Activated CD4-positive, alpha-beta memory T cell treated with anti-CD3 and anti-CD28 coated beads for 36 hours (primary cell): ENCODE data around the gene NPIPA7. TPM values are rescaled to one million over a fixed set of nuclear protein-coding genes. Genes with fewer than 3 reads are reported as not detected.
"Not testable (repeated sequence)": the region's sequence is repeated elsewhere in the genome, so short reads cannot be mapped to it uniquely, and the experiment has no call there.

Experiments
- CTCF ChIA-PET: fragments of 350-600 bp; sonication (Branson Sonifier 250); formaldehyde crosslinking; loops from one replicate; lab custom pipeline; 2021; ENCODE audit warnings: antibody characterized with exemption, inconsistent platforms; lab: Charles Lee
- POLR2A ChIA-PET: fragments of 350-600 bp; sonication (Branson Sonifier 250); formaldehyde crosslinking; loops from one replicate; lab custom pipeline; 2021; ENCODE audit warnings: antibody characterized with exemption; lab: Charles Lee
- DNase-seq: peaks from one replicate; pipeline ENCODE4 v3.0.0-alpha.2; 2020
- H3K27ac Mint-ChIP-seq: one replicate; pipeline ENCODE4 v1.8.0; 2021; ENCODE audit warnings: mixed read lengths
- H3K27me3 Mint-ChIP-seq: one replicate; pipeline ENCODE4 v1.8.0; 2021; ENCODE audit warnings: mixed read lengths
- H3K36me3 Mint-ChIP-seq: one replicate; pipeline ENCODE4 v1.8.0; 2021; ENCODE audit warnings: mixed read lengths
- H3K4me1 Mint-ChIP-seq: one replicate; pipeline ENCODE4 v1.8.0; 2021; ENCODE audit warnings: low read depth, mixed read lengths
- H3K4me3 Mint-ChIP-seq: one replicate; pipeline ENCODE4 v1.8.0; 2021; ENCODE audit warnings: mild to moderate bottlenecking, mixed read lengths
- H3K9me3 Mint-ChIP-seq: one replicate; pipeline ENCODE4 v1.8.0; 2021; ENCODE audit warnings: mixed read lengths
- intact Hi-C: fragments of 100-400 bp; cut with micrococcal nuclease; formaldehyde crosslinking; loops from one replicate; pipeline ENCODE4 v1.15.1; 2023
- microRNA-seq: library from miRNA; unstranded; fragments of <30 nt; microRNA quantifications from one replicate; pipeline ENCODE4 v1.2.0, GENCODE V29; 2022; ENCODE audit warnings: borderline number of aligned reads, borderline microRNAs expressed, borderline replicate concordance
- total RNA-seq, 2 experiments: library from RNA; stranded (reverse); gene quantifications; one replicate each; pipeline ENCODE4 v1.2.3, GENCODE V29; 2021

Gene NPIPA7
- total RNA-seq, 2 experiments from 2014 or later, result 3.4 to 3.8 TPM

GRCh38 chr16:16434711-16435110, 55.8 kb downstream of the NPIPA7 start:
- H3K4me3 Mint-ChIP-seq, CTCF ChIA-PET, intact Hi-C loops, H3K27ac Mint-ChIP-seq, H3K27me3 Mint-ChIP-seq, POLR2A ChIA-PET, H3K9me3 Mint-ChIP-seq, H3K36me3 Mint-ChIP-seq, DNase-seq, H3K4me1 Mint-ChIP-seq: not testable (repeated sequence)

- DNase-seq, H3K4me3 Mint-ChIP-seq, H3K36me3 Mint-ChIP-seq, intact Hi-C loops, H3K4me1 Mint-ChIP-seq, H3K27me3 Mint-ChIP-seq, H3K9me3 Mint-ChIP-seq, POLR2A ChIA-PET, H3K27ac Mint-ChIP-seq, CTCF ChIA-PET: not testable (repeated sequence)
Observed at GRCh38 chr16:16441401-16441800, 62.5 kb downstream of the NPIPA7 start.

Small RNAs within 50 kb of the gene (microRNA-seq; reads per million reads assigned to microRNA genes)
- gene MIR6511A3 (not detected), gene MIR6770-2 (not detected)

Other genes starting within 250 kb of the NPIPA7 start
- gene ABCC6, start 155.6 kb upstream of the NPIPA7 start, total RNA-seq, result not detected
- 10 to 100 TPM; 30.7 to 31.8 TPM for gene NOMO3, start 146.6 kb upstream of the NPIPA7 start, total RNA-seq